SU-DHL-6 (cell line): Measurements from ENCODE around the gene MICAL3.

Experiments
- EZH2phosphoT487 ChIP-seq: fragments of 200-600 bp; sonication (generic), shearing (Covaris generic); conservative IDR thresholded peaks from 2 replicates; pipeline ENCODE4 v1.6.1; 2018; ENCODE audit warnings: mild to moderate bottlenecking, antibody characterized with exemption, low read length, moderate library complexity, mixed read lengths
- TF ChIP-seq, protein P1 (sequence below): fragments of 200-600 bp; sonication (generic); IDR thresholded peaks from one replicate; pipeline ENCODE4 v1.5.1; 2017; ENCODE audit warnings: antibody characterized with exemption, mild to moderate bottlenecking, low read length, moderate library complexity; ENCODE audit not compliant: insufficient read depth, poor library complexity, severe bottlenecking

DNA sequence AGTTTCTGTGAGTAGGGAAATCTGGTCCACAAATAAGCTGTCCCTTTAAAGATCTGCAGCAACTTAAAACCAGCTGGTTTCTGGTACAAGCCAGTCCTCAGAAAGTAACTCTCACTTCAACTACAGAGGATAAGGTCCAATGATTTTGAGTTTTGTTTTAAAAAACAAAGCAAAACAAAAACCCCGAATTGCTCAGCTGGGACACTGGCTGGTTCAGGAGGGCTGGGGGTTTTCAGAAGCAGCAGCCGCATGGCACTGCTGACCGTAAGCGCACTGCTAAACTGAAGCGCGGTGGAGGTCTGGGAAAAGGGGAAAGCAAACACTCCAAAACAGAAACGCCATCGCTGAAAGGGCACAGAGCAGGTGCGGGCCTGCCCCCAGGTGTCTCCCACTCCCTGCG lies 59.7 kb downstream of the MICAL3 start:
- TF ChIP-seq, protein P1, sequence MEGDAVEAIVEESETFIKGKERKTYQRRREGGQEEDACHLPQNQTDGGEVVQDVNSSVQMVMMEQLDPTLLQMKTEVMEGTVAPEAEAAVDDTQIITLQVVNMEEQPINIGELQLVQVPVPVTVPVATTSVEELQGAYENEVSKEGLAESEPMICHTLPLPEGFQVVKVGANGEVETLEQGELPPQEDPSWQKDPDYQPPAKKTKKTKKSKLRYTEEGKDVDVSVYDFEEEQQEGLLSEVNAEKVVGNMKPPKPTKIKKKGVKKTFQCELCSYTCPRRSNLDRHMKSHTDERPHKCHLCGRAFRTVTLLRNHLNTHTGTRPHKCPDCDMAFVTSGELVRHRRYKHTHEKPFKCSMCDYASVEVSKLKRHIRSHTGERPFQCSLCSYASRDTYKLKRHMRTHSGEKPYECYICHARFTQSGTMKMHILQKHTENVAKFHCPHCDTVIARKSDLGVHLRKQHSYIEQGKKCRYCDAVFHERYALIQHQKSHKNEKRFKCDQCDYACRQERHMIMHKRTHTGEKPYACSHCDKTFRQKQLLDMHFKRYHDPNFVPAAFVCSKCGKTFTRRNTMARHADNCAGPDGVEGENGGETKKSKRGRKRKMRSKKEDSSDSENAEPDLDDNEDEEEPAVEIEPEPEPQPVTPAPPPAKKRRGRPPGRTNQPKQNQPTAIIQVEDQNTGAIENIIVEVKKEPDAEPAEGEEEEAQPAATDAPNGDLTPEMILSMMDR = no peak
- TF ChIP-seq EZH2phosphoT487 = no peak
